Fibroblast of lung (primary cell): Measurements from ENCODE around the gene CELA1. TPM values are rescaled to one million over a fixed set of nuclear protein-coding genes. Genes with fewer than 3 reads are reported as not detected.
A peak's percentile ranks its signal among the peaks of the same experiment; 100 is the strongest.

Experiments used
- DNase-seq, 2 donors: peaks; one replicate each; pipeline versions ENCODE4 v3.0.0 to v3.0.0-alpha.2; 2010; ENCODE audit warnings: low read depth in 2 of 2
- H2AFZ ChIP-seq: 2 replicates; pipeline ENCODE4 v1.5.1; 2012; ENCODE audit warnings: low read length, control low read depth, inconsistent platforms
- H3K27ac ChIP-seq: 2 replicates; pipeline ENCODE4 v1.5.1; 2011; ENCODE audit warnings: low read length, control low read depth; ENCODE audit not compliant: insufficient read depth
- H3K27me3 ChIP-seq: 2 replicates; pipeline ENCODE4 v1.5.1; 2011; ENCODE audit warnings: mild to moderate bottlenecking, low read length; ENCODE audit not compliant: control insufficient read depth, insufficient read depth
- H3K36me3 ChIP-seq: 2 replicates; pipeline ENCODE4 v1.5.1; 2011; ENCODE audit warnings: low read length; ENCODE audit not compliant: control insufficient read depth, insufficient read depth
- H3K4me1 ChIP-seq: 2 replicates; pipeline ENCODE4 v1.5.1; 2011; ENCODE audit warnings: low read length; ENCODE audit not compliant: control insufficient read depth, insufficient read depth; ENCODE audit errors: extremely low read depth
- H3K4me2 ChIP-seq: 2 replicates; pipeline ENCODE4 v1.5.1; 2011; ENCODE audit warnings: low read length, control low read depth; ENCODE audit not compliant: insufficient read depth; ENCODE audit errors: extremely low read depth
- H3K4me3 ChIP-seq, 4 experiments: fragments of 200-600 bp in 1 of 4; sonication (generic) in 1 of 4; replicated peaks in 1 of 4; 2 replicates each; pipeline ENCODE4 v1.5.1; 2011 to 2016; ENCODE audit warnings: low read length in 4 of 4, low read depth in 3 of 4, mild to moderate bottlenecking in 3 of 4, control low read depth in 2 of 4, inconsistent platforms in 1 of 4, mixed read lengths in 1 of 4; ENCODE audit not compliant: insufficient read depth in 1 of 4; ENCODE audit errors: control extremely low read depth in 1 of 4
- H3K79me2 ChIP-seq: 2 replicates; pipeline ENCODE4 v1.5.1; 2012; ENCODE audit warnings: mild to moderate bottlenecking, low read length, inconsistent platforms; ENCODE audit not compliant: control insufficient read depth, insufficient read depth
- H3K9ac ChIP-seq: 2 replicates; pipeline ENCODE4 v1.5.1; 2011; ENCODE audit warnings: mild to moderate bottlenecking, low read length, control low read depth; ENCODE audit not compliant: insufficient read depth
- H3K9me3 ChIP-seq: 2 replicates; pipeline ENCODE4 v1.5.1; 2012; ENCODE audit warnings: low read depth, low read length; ENCODE audit not compliant: control insufficient read depth, insufficient read depth
- H4K20me1 ChIP-seq: 2 replicates; pipeline ENCODE4 v1.5.1; 2011; ENCODE audit warnings: low read length; ENCODE audit not compliant: control insufficient read depth, insufficient read depth; ENCODE audit errors: extremely low read depth
- CTCF ChIP-seq, 2 donors: IDR thresholded peaks in 1 of 2; conservative IDR thresholded peaks in 1 of 2; 1 replicate in 1 of 2; 2 replicates in 1 of 2; pipeline ENCODE4 v1.5.1; 2011 to 2012; ENCODE audit warnings: low read length in 2 of 2, control low read depth in 1 of 2, inconsistent platforms in 1 of 2, low read depth in 1 of 2, mild to moderate bottlenecking in 1 of 2
- EZH2 ChIP-seq: IDR thresholded peaks from 2 replicates; pipeline ENCODE4 v1.5.1; 2012; ENCODE audit warnings: low read length, control low read depth, mild to moderate bottlenecking; ENCODE audit errors: missing control alignments
- polyA plus RNA-seq, 2 donors: library from polyadenylated mRNA; depleted of rRNA in 1 of 2; stranded (reverse) in 1 of 2; unstranded in 1 of 2; fragments of >200 nt; gene quantifications; 2 replicates each; pipeline ENCODE4 v1.2.1, GENCODE V29; 2011 to 2012; ENCODE audit warnings: missing spikeins in 1 of 2
- total RNA-seq: library from RNA; depleted of rRNA; stranded (reverse); fragments of >200 nt; gene quantifications from 2 replicates; pipeline ENCODE4 v1.2.1, GENCODE V29; 2014

CELA1 gene
- total and polyA plus RNA-seq, 2 donors (not counting 1 experiment from before 2014, with no cell fraction given) = not detected

- peaks cover 19% of the 10 kb centered on the region for H3K4me1 ChIP-seq
- no peaks in the 10 kb centered on the region for H3K27me3 ChIP-seq
- H3K79me2 ChIP-seq = no peaks in the 10 kb centered on the region
- no peak overlapping the region for H3K27ac ChIP-seq
- H3K4me3 ChIP-seq = no peak overlapping the region
- H3K9ac ChIP-seq = no peak overlapping the region
- peak in 1 of 2 donors; percentile 87 for DNase-seq
- no peak for TF ChIP-seq EZH2
- no peak for TF ChIP-seq CTCF (conservative IDR thresholded peaks at IDR 0.05 in 1 of 2, IDR thresholded peaks at IDR 0.05 in 1 of 2; ENCODE audit: low read depth in 1 of 2, low read length in 2 of 2)
- no peak overlapping the region for H2AFZ ChIP-seq
- H4K20me1 ChIP-seq = no peaks in the 10 kb centered on the region
- H3K4me2 ChIP-seq = no peak overlapping the region
- H3K36me3 ChIP-seq = peaks cover 8% of the 10 kb centered on the region
- H3K9me3 ChIP-seq = no peaks in the 10 kb centered on the region
These were observed 22.4 kb upstream of the CELA1 start for GRCh38 chr12:51368640-51369517.

GRCh38 chr12:51365276-51365675 lies 18.8 kb upstream of the CELA1 start:
- Histone ChIP-seq H3K4me3 (no peak overlapping the region), H3K4me1 (no peaks in the 10 kb centered on the region), H3K27ac (no peak overlapping the region), H3K9me3 (no peaks in the 10 kb centered on the region), H3K79me2 (no peaks in the 10 kb centered on the region), H4K20me1 (no peaks in the 10 kb centered on the region), H3K9ac (no peak overlapping the region), H2AFZ (no peak overlapping the region), H3K27me3 (no peaks in the 10 kb centered on the region), H3K36me3 (peaks cover 11% of the 10 kb centered on the region), H3K4me2 (no peak overlapping the region)
- DNase-seq = no peak
- no peak for TF ChIP-seq CTCF (conservative IDR thresholded peaks at IDR 0.05 in 1 of 2, IDR thresholded peaks at IDR 0.05 in 1 of 2; ENCODE audit: low read depth in 1 of 2, low read length in 2 of 2)

GRCh38 chr12:51364001-51364400 lies 17.5 kb upstream of the CELA1 start:
- H3K79me2 ChIP-seq = no peaks in the 10 kb centered on the region
- no peak for TF ChIP-seq CTCF (conservative IDR thresholded peaks at IDR 0.05 in 1 of 2, IDR thresholded peaks at IDR 0.05 in 1 of 2; ENCODE audit: low read depth in 1 of 2, low read length in 2 of 2)
- no peak for TF ChIP-seq EZH2
- no peaks in the 10 kb centered on the region for H3K4me1 ChIP-seq
- no peak overlapping the region for H3K4me2 ChIP-seq
- H3K4me3 ChIP-seq = no peak overlapping the region
- no peak overlapping the region for H2AFZ ChIP-seq
- H3K36me3 ChIP-seq = peaks cover 11% of the 10 kb centered on the region
- H3K27me3 ChIP-seq = no peaks in the 10 kb centered on the region
- H3K27ac ChIP-seq = no peak overlapping the region
- no peak for DNase-seq
- H4K20me1 ChIP-seq = no peaks in the 10 kb centered on the region
- no peaks in the 10 kb centered on the region for H3K9me3 ChIP-seq
- H3K9ac ChIP-seq = no peak overlapping the region
